GM10248 (cell line): ENCODE data around the gene TBCEL.

Experiments
- CTCF ChIA-PET: fragments of 300-600 bp; sonication (Branson Sonifier 250); formaldehyde crosslinking; extraction: SDS; loops from one replicate; lab custom pipeline; 2021; ENCODE audit warnings: antibody characterized with exemption; lab: Yijun Ruan, JAX
- POLR2A ChIA-PET: fragments of 350-650 bp; sonication (Branson Sonifier 250); formaldehyde crosslinking; extraction: SDS; loops from one replicate; lab custom pipeline; 2020; ENCODE audit warnings: antibody characterized with exemption; lab: Yijun Ruan, JAX
- DNase-seq: peaks from one replicate; pipeline ENCODE4 v3.0.0; 2012; ENCODE audit errors: extremely low spot score
- CTCF ChIP-seq: IDR thresholded peaks from 2 replicates; pipeline ENCODE4 v1.5.1; 2012; ENCODE audit warnings: mild to moderate bottlenecking, low read depth; ENCODE audit errors: extremely low read depth, missing control alignments, control extremely low read depth

Gene TBCEL

DNA sequence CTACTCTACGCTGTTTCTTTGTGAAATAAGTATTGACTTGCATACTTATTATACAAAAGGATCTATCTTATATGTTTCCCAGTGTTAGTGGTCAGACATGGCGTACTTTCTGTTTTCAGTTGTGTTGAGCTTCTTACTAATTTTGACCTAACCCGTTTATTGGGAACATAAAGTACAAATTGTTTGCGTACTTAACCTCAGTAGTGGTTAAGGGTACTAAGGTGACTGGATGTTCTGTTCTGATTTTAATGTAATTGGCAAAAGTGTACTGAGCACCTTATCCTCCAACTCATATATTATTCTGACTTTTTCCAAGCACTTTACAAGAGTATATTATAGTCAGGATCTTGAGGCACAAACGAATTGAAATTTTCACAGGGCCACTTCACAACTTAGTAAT is 17.2 kb downstream of the TBCEL start:
- no peak for DNase-seq
- no peak for TF ChIP-seq CTCF
- ChIA-PET POLR2A (no interaction called here), CTCF (interaction anchor here (2.3 kb wide), 1 partner anchor 11 kb away, joined by 10 read pairs; no protein-coding TSS in a partner anchor)

DNA sequence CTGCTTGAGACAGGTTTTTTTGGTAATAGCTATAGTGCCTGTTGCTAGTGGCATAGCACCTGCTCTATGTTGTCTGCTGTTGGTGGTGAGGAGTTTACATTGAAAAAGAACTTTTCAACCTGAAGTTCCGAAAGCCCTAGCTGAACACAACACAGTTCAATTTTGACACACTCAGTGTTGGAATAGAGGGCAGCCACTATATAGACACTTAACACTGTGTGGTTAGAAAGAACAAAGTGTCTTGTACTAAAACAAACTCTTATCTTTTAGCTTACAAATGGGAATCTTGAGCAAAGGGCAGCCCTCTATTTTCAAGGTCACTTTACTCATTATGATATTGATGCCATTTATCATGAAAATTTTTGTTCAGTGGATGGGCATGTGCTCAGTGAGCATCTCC is 18.4 kb downstream of the TBCEL start:
- no peak for DNase-seq
- ChIA-PET CTCF (interaction anchor here (0.9 to 2.3 kb wide), 6 partner anchors 8 to 25 kb away, joined by 3 to 10 read pairs (median 4); partner anchors contain the start of gene TBCEL), POLR2A (no interaction called here)
- no peak for TF ChIP-seq CTCF

- no peak for TF ChIP-seq CTCF
- ChIA-PET CTCF (interaction anchor here (0.9 to 2.4 kb wide), 5 partner anchors 9 to 745 kb away, joined by 3 to 6 read pairs (median 4); no protein-coding TSS in a partner anchor), POLR2A (no interaction called here)
- no peak for DNase-seq
Measured at GRCh38 chr11:121047926-121048325, 24.0 kb downstream of the TBCEL start.

DNA sequence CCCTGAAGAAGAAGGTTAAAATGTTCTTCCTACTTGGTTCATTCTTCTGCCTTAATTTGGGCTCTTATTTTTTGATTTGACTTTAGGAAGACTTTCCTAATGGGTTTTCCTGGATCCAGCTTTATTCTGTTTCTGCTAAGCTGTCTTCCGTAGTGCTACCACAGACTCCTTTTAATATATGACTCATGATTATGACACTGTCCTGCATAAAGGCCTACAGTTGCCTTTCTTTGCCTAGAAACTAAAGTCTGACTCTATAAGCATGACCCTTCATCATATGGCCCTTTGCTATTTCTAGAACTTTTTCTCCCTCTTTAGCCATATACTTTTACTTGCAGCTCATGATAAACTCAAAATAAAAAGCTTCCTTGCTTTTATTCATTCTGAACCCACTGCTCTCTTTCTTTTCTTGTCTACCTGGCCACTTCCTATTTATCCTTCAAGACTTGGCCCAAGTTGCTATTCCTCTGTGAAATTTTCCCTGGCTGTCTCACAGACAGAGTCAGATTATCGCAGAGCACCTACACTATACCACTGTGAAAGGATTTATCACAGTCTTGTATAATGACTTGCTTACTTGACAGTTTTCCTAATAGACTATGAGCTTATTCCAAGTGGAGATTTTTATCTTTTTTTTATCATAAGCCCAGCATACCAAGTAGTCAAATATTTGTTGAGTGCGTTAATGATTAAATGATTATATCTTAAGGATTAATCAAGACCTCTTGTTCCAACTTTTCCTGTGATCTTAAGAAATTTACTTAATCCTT is 24.7 kb downstream of the TBCEL start:
- no peak for DNase-seq
- CTCF ChIA-PET: interaction anchor here (0.8 to 2.4 kb wide), 6 partner anchors 10 to 746 kb away, joined by 3 to 6 read pairs (median 4); no protein-coding TSS in a partner anchor
- POLR2A ChIA-PET: no interaction called here

GRCh38 chr11:121053244-121053643 is 29.3 kb downstream of the TBCEL start:
- ChIA-PET CTCF (interaction anchor here (1.1 to 2.0 kb wide), 3 partner anchors 9 to 14 kb away, joined by 3 to 7 read pairs (median 7); no protein-coding TSS in a partner anchor), POLR2A (no interaction called here)
- no peak for DNase-seq
- no peak for TF ChIP-seq CTCF

More for the DNA sequence above, 24.7 kb downstream of the TBCEL start:
- no peak for TF ChIP-seq CTCF

GRCh38 chr11:121054266-121054665 is 30.4 kb downstream of the TBCEL start:
- no peak for DNase-seq
- CTCF ChIA-PET: interaction anchor here (1.9 to 2.0 kb wide), 2 partner anchors 13 to 17 kb away, joined by 7 read pairs; no protein-coding TSS in a partner anchor
- POLR2A ChIA-PET: no interaction called here
- no peak for TF ChIP-seq CTCF
